GM12878 (cell line): ENCODE measurements around the gene FXYD4. TPM values are rescaled to one million over a fixed set of nuclear protein-coding genes. Genes with fewer than 3 reads are reported as not detected.
A peak's percentile ranks its signal among the peaks of the same experiment; 100 is the strongest.

Source experiments
- ATAC-seq: fragments of 200-7000 bp; cut with Tn5 transposase; 3 replicates; pipeline ENCODE4 v1.9.1; 2020; ENCODE audit warnings: mild to moderate bottlenecking, moderate library complexity
- BruUV-seq: library from RNA; stranded (reverse); fragments of 400-500 nt; replicated peaks from 2 replicates; lab custom pipeline; 2021; lab: Mats Ljungman, UMichigan
- CTCF ChIA-PET: fragments of 300-600 bp; sonication (Branson Sonifier 250); formaldehyde crosslinking; extraction: SDS; loops from one replicate; lab custom pipeline; 2021; ENCODE audit warnings: inconsistent platforms; lab: Yijun Ruan, JAX
- POLR2A ChIA-PET: fragments of 350-600 bp; formaldehyde crosslinking; extraction: SDS; loops from one replicate; lab custom pipeline; 2021; ENCODE audit warnings: inconsistent platforms; lab: Charles Lee
- RAD21 ChIA-PET: fragments of 300-600 bp; sonication (Branson Sonifier 250); formaldehyde crosslinking; loops from one replicate; lab custom pipeline; 2023; ENCODE audit warnings: antibody characterized with exemption; ENCODE audit not compliant: unreplicated experiment; lab: Charles Lee
- SMC1A ChIA-PET: fragments of 300-600 bp; sonication (Branson Sonifier 250); formaldehyde crosslinking; loops from one replicate; lab custom pipeline; 2023; ENCODE audit not compliant: unreplicated experiment, uncharacterized antibody; lab: Charles Lee
- DNase-seq: peaks from one replicate; pipeline ENCODE4 v3.0.0-alpha.2; 2011; ENCODE audit warnings: low read depth, low spot score
- FAIRE-seq: peaks from 3 replicates; lab custom pipeline; 2011; peaks lifted over from hg19 to GRCh38; lab: Jason Lieb, UNC
- H2AFZ ChIP-seq: 2 replicates; pipeline ENCODE4 v1.6.0; 2011; ENCODE audit warnings: low read depth, low read length, control low read depth; ENCODE audit not compliant: control insufficient read depth
- H3K27ac ChIP-seq: 2 replicates; pipeline ENCODE4 v1.5.1; 2011; ENCODE audit warnings: control low read depth; ENCODE audit not compliant: control insufficient read depth, insufficient read depth
- H3K27me3 ChIP-seq, 2 experiments: replicated peaks in 1 of 2; 2 replicates each; pipeline versions ENCODE4 v1.6.0 to v1.6.1; 2011; ENCODE audit warnings: low read length in 1 of 2; ENCODE audit not compliant: control insufficient read depth in 2 of 2, insufficient read depth in 2 of 2
- H3K36me3 ChIP-seq, 2 experiments: 2 replicates each; pipeline ENCODE4 v1.5.1; 2011; ENCODE audit warnings: low read length in 1 of 2; ENCODE audit not compliant: control insufficient read depth in 2 of 2, insufficient read depth in 2 of 2
- H3K4me1 ChIP-seq: 2 replicates; pipeline ENCODE4 v1.6.1; 2011; ENCODE audit warnings: mild to moderate bottlenecking, low read length, moderate library complexity, mixed read lengths; ENCODE audit not compliant: control insufficient read depth, insufficient read depth
- H3K4me2 ChIP-seq: 2 replicates; pipeline ENCODE4 v1.6.0; 2011; ENCODE audit warnings: control low read depth; ENCODE audit not compliant: control insufficient read depth, insufficient read depth
- H3K4me3 ChIP-seq: fragments of 200-600 bp; sonication (generic); 2 replicates; pipeline ENCODE4 v1.5.1; 2016
- H3K79me2 ChIP-seq: 2 replicates; pipeline ENCODE4 v1.6.0; 2011; ENCODE audit warnings: low read length; ENCODE audit not compliant: control insufficient read depth, insufficient read depth
- H3K9ac ChIP-seq: 2 replicates; pipeline ENCODE4 v1.8.0; 2011; ENCODE audit warnings: low read length, control low read depth, mixed read lengths; ENCODE audit not compliant: control insufficient read depth, insufficient read depth
- H3K9me3 ChIP-seq: replicated peaks from 3 replicates; pipeline ENCODE4 v1.5.1; 2011; ENCODE audit warnings: mild to moderate bottlenecking, low read length; ENCODE audit not compliant: control insufficient read depth, insufficient read depth
- H4K20me1 ChIP-seq: 2 replicates; pipeline ENCODE4 v1.6.0; 2011; ENCODE audit not compliant: control insufficient read depth, insufficient read depth
- CBX3 ChIP-seq: fragments of 200-600 bp; sonication (generic); IDR thresholded peaks from 2 replicates; pipeline ENCODE4 v1.6.1; 2016; ENCODE audit warnings: low read depth, borderline replicate concordance
- EGR1 ChIP-seq, 2 experiments: IDR thresholded peaks; 1 replicate in 1 of 2; 2 replicates in 1 of 2; pipeline ENCODE4 v1.6.1; 2011 to 2012; ENCODE audit warnings: low read depth in 2 of 2, low read length in 2 of 2, borderline replicate concordance in 1 of 2, mild to moderate bottlenecking in 1 of 2, moderate library complexity in 1 of 2
- HSF1 ChIP-seq: fragments of 150-350 bp; IDR thresholded peaks from 2 replicates; pipeline ENCODE4 v1.6.1; 2014; ENCODE audit warnings: mild to moderate bottlenecking, low read depth, low read length
- IRF4 ChIP-seq: IDR thresholded peaks from 2 replicates; pipeline ENCODE4 v1.6.1; 2011; ENCODE audit warnings: low read depth, low read length
- NFYB ChIP-seq: IDR thresholded peaks from 2 replicates; pipeline ENCODE4 v1.6.1; 2011; ENCODE audit warnings: low read depth, mild to moderate bottlenecking, low read length, improper control_type of control experiment, moderate library complexity; ENCODE audit not compliant: insufficient read depth
- RAD21 ChIP-seq: IDR thresholded peaks from 2 replicates; pipeline ENCODE4 v1.6.1; 2011; ENCODE audit warnings: mild to moderate bottlenecking, low read depth, low read length, moderate library complexity; ENCODE audit not compliant: insufficient read depth
- SIX5 ChIP-seq: IDR thresholded peaks from 2 replicates; pipeline ENCODE4 v1.6.1; 2011; ENCODE audit warnings: mild to moderate bottlenecking, low read depth, low read length, moderate library complexity; ENCODE audit not compliant: severe bottlenecking
- WGBS: methylation state at CpG from one replicate; pipeline ENCODE4 v1.1.6; 2016; ENCODE audit warnings: low lambda C conversion rate; ENCODE audit not compliant: insufficient replicate concordance, insufficient coverage; ENCODE audit errors: missing lambda C conversion rate; 5-methylcytosine and 5-hydroxymethylcytosine counted together
- in situ Hi-C: fragments of 300-500 bp; cut with MboI; formaldehyde crosslinking; loops from 9 replicates; pipeline ENCODE4 v1.14.3; 2018; ENCODE audit warnings: mixed read lengths
- intact Hi-C: fragments of 100-400 bp; cut with micrococcal nuclease; formaldehyde crosslinking; loops from one replicate; pipeline ENCODE4 v1.14.2; 2022; ENCODE audit not compliant: unreplicated experiment
- polyA plus RNA-seq, 11 experiments: library from polyadenylated mRNA; depleted of rRNA in 4 of 11; unstranded in 6 of 11; stranded (reverse) in 5 of 11; fragments of >200 nt; fragmentation: Nextera tagmentation in 4 of 11; fragmentation: Illumina TruSeq in 1 of 11; extraction: Ambion mirVana in 4 of 11; extraction: Trizol in 1 of 11; gene quantifications; 1 replicate in 1 of 11; 2 replicates in 10 of 11; pipeline versions ENCODE4 v1.2.1 to v1.2.3, GENCODE V29; 2011 to 2016; ENCODE audit warnings: inconsistent platforms in 2 of 11, missing spikeins in 2 of 11, low read depth in 1 of 11
- total RNA-seq, 4 experiments: library from RNA; depleted of rRNA in 3 of 4; stranded (reverse); fragments of >200 nt in 3 of 4; fragmentation: Illumina TruSeq in 1 of 4; extraction: Trizol in 1 of 4; gene quantifications; 2 replicates each; pipeline versions ENCODE4 v1.2.1 to v1.2.3, GENCODE V29; 2013 to 2021

FXYD4 gene
- total and polyA plus RNA-seq, 10 of the 15 experiments (the other 5 are each of a cell fraction or from before 2014, with no cell fraction given), result not detected

GRCh38 chr10:43410345-43410744, 38.9 kb downstream of the FXYD4 start:
- ChIA-PET POLR2A (interaction anchor here (0.6 to 1.7 kb wide), 3 partner anchors 8 to 24 kb away, joined by 3 to 10 read pairs (median 3); no protein-coding TSS in a partner anchor), RAD21 (interaction anchor here (1.4 kb wide), 1 partner anchor 15 kb away, joined by 5 read pairs; no protein-coding TSS in a partner anchor), SMC1A (interaction anchor here (1.1 to 2.3 kb wide), 2 partner anchors 8 to 9 kb away, joined by 3 to 9 read pairs; no protein-coding TSS in a partner anchor), CTCF (interaction anchor here (0.6 to 1.0 kb wide), 2 partner anchors 8 to 206 kb away, joined by 3 read pairs; no protein-coding TSS in a partner anchor)
- intact Hi-C loops (no loop called here), in situ Hi-C loops (loop anchor here (25.0 kb wide), 3 partner anchors 273 to 773 kb away; partner anchors contain the start of genes CSGALNACT2 and ZNF33B)
- Histone ChIP-seq H3K4me1 (no peaks in the 10 kb centered on the region), H3K9me3 (no peaks in the 10 kb centered on the region), H3K27me3 (no peaks in the 10 kb centered on the region), H2AFZ (no peak overlapping the region; the same call in 1 of the 2 replicates), H4K20me1 (0 out of 2 replicates have a peak, but pooled peaks cover 4% of the 10 kb centered on the region), H3K36me3 (no peaks in the 10 kb centered on the region), H3K4me2 (peak overlapping the region; percentile 91), H3K27ac (peak overlapping the region; percentile 95), H3K4me3 (peak overlapping the region; percentile 98), H3K79me2 (peaks cover 44% of the 10 kb centered on the region), H3K9ac (peak overlapping the region; percentile 92)
- TF ChIP-seq HSF1, result no peak
- TF ChIP-seq EGR1 (IDR thresholded peaks at IDR 0.05; ENCODE audit: borderline replicate concordance in 1 of 2, low read depth in 2 of 2, low read length in 2 of 2), result no peak
- no peak for TF ChIP-seq NFYB
- TF ChIP-seq RAD21, result no peak
- TF ChIP-seq IRF4, result no peak
- no peak for TF ChIP-seq CBX3
- TF ChIP-seq SIX5, result no peak
- BruUV-seq, result no TSS peak
- 56% methylated on average over 13 of the region's 14 CpGs for WGBS
- no peak for FAIRE-seq
- DNase-seq, result no peak
- ATAC-seq, result no peak
